Activated CD8-positive, alpha-beta memory T cell treated with anti-CD3 and anti-CD28 coated beads, Interleukin-2, amount 50 U/mL, for 24 hours (primary cell): Measurements from ENCODE around the gene ZNF672.
"Not testable (repeated sequence)": the region's sequence is repeated elsewhere in the genome, so short reads cannot be mapped to it uniquely, and the experiment has no call there.

ENCODE experiments used
- DNase-seq: peaks from one replicate; pipeline ENCODE4 v3.0.0-alpha.2; 2020; ENCODE audit errors: extremely low read depth

Gene ZNF672

DNA sequence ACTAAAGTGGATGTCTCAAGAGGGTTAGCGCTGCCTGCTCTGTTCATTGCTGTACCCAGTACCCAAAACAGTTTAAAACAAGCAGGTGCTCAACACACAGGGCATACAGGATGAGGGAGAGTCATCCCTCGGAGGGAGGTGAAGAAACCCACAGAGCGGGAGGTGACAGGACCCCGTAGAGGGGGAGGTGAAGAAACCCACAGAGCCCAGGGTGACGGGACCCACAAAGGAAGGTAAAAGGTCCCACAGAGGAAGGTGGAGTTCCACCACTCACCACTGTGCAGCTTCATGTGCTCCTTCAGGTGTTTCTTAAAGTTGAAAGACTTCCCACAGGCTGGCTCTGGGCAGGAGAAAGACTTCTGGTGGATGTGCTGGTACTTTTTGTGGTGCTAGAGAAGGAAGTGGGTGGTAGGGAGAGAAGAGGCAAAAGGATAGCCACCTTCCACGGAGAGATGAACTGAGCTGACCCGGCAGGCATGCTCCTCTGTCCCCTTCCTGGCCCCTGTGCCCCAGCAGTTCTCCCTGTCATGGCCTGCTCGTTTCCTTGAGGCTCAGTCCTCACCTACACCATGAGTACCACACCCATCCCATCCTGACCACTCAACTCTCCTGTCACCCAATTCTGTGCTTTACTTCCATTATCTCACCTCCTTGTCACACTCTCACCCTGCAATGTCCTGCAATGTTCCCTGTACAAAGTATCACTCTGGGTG, 15.8 kb downstream of the ZNF672 start:
- DNase-seq = no peak

DNA sequence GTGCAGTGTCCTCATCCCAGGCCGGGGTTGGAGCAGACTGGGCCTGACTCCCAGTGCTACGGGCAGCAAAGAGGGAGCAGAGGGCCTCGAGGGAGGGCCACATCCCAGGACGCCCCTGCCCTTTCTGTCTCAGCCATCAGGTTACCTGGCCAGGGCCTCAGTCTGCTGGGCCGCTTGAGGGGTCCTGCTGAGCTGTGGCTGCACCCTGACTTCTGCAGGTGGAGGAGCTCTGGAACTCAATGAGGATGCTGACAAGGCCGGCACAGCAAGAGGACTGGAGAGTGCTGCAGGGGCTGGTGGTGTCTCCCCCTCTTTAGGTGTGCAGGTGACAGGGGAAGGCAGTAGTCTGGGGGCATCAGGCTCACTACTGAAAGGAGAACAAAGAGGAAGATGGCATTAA, 17.6 kb downstream of the ZNF672 start:
- no peak for DNase-seq

DNA sequence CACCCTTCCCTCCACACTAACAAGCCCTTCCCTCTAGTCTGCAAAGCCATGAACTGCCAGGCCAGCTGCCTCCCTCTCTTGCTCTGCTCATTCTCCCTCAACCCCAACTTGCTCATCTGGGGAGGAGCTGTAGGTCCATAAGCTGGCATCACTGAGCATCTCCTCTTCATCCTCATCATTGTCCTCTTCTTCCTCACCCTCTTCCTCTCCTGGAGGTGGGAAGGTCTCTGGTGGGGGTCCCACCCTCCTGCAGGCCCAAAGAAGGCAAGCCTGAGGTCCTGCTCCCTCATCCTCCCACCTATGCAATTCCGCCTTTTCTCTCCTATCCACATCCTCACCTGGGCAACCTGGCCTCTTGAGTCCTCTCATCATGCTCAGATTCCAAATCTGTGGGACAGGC, 18.2 kb downstream of the ZNF672 start:
- no peak for DNase-seq

DNA sequence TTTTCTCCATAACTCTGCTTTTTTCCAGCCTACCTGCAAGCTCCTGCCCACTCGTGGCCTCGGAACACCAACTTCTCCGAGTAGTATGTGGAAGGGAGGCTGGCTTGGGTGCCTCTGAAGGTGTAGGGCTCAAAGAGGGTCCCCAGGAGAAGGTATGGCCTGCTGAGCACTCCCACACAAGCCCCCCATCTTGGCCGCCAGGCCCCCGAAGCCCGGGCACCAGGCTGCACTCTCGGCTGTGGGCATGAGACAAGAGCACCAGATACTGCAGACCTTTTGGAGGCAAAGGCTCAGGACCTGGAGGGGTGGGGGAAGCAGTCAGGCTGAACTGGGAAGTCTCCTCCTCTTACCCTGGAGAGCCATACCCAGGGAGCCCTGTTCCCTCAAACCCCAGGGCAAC, 19.2 kb downstream of the ZNF672 start:
- DNase-seq = no peak

DNA sequence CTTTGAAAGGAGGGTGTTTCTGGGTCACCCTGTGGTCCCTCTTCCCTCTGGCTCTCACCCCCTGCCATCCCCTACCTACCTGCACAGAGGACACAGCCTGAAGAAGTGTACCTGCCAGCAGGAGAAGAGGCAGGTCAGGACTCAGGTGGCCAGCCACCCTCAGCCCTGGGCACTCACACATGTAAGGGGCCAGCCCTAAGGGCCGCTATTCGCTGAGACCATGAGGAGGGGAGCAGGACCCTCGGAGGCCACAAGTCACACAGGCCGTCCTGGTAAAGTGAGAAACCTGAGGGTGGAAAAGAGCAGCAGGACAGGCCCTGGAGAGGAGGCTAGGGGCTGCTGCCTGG, 19.7 kb downstream of the ZNF672 start:
- no peak for DNase-seq

DNA sequence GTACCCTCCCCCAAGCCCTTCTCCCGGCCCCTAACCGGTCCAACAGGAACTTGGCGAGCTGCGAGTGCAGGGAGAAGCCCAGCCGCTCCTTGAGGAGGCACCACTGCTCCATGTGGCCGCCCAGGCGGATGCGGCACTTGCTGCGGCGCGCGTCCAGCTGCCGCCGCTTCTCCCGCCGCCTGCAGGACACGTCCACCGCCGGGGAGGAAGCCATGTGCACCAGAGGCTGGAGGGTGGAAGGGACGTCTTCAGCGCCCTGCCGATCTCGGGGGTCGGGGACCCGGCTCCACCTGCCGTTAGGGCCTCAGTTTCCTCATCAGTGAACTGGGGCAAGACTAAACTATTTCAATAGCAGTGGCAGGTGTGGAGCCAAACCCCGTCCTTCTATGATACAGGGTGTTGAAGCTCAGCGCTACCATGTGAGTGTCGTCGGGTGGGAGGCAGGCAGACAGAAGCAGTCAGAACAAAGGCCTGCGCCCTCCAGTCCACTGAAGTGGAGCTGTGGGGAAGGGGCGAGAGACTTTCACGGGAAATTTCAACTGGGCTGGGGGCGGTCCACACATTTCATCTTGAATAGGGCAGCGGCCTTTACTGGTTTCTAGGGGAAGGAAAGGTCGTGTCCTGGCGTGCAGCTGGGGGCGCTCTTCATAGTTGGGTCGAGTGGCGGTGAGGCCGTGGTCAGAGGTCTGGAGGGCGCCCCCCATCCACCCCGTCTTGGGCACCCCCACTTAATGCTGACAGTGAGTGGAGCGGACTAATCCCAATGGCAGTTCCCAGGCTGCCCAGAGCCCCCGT, 20.3 kb downstream of the ZNF672 start:
- no peak for DNase-seq

DNA sequence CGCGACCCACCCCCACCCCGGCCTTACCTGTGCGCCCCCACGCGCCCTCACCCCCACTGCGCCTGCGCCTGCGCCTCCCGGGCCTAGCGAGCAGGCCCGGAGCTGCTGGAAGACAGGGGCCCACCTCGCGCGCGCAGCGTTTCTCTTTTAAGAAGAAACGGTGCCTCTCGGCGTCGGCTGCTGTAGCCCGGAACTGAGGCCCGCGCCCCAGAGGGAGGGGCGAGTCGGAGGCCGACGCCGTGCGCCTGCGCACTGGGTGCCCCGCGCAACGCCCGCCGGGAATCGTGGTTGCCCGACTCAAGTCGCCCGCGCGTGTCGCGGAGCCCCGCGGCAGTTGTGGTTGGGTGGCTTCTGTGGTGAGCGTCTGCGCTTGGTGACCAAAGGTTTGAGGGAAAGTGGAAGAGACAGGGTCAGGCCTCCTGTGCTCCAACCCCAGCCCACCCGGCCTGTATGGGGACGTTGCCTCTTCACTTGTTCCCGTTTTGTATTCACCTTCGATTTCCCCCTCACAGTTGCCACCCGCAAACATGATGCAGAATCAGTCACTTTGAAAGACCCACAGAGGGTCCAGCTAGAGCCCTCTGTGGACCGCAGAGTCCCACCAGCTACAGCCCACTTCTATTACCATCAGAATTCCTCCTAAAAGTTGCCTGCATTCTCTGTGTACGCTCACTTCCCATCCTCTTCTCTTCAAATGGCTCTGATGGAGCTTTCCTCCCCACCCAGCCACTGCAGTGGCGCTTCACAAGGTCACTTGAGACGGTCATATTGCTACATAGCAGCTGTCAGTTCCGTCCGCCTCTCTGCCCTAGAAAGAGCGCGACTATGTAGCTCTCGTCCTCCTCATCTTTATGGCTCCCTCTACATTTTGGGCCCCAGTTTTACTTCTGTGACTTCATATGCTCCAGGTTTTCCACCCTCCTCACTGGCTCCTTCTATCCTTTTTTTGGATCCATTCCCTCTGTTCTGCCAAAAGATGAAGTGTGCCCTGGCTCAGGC, 21.2 kb downstream of the ZNF672 start, which contains the start of gene ZNF692:
Gene ZNF692, minus strand, starts transcription at position 195 of the 999 bp plus-strand sequence. CDS start 776 bp downstream, outside the sequence.
- DNase-seq = peak; percentile 94

DNA sequence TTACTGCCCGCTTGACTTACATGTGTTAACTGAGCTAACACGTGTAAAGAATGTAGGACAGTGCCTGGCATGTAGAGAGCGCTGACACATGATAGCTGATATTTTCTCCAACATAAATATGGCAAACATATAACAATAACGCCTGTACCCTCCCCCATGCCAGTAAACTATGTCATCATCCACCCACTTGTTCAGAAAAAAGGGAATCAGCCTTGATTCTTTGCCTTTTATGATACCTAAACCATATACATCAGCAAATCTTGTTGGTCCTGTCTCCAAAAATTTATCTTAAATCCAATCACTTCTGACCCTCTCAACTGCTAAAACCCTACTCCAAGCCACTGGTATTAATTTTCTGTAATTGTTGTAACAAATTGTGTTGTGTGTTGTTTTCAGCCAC, 22.0 kb downstream of the ZNF672 start:
- no peak for DNase-seq

DNA sequence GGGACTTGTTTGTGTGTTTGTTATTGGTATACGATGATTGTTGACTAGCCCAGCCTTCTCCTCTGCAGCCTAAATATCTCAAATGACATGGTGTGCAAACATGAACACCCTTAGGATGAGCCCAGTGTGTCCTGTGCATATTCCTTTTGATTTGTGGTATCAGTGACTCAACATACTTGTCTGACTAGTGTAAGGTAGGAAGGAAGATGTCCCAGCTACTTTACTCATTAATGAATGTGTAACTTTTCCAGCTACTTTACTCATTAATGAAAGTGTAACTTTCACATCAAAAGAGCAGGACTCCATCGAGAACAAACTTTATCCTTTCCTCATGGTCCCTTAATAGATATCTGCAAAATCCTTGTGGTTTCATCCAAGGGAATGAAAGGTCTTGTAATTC, 23.6 kb downstream of the ZNF672 start:
- DNase-seq = no peak

DNA sequence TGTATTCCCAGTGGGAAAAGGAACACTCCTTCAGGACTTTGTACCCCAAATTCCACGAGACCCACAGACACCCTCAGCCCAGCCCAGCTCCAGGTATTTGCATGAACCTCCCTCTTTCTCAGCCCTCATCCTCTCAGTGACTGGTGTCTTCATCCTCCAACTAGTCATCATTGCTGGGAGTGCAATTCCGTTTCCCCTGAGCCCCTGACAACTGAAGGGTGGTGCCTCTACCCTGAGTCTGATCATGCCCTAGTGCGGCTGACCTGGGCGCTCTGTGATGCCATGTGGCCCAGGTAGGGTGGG, 24.6 kb downstream of the ZNF672 start:
- DNase-seq = no peak

DNA sequence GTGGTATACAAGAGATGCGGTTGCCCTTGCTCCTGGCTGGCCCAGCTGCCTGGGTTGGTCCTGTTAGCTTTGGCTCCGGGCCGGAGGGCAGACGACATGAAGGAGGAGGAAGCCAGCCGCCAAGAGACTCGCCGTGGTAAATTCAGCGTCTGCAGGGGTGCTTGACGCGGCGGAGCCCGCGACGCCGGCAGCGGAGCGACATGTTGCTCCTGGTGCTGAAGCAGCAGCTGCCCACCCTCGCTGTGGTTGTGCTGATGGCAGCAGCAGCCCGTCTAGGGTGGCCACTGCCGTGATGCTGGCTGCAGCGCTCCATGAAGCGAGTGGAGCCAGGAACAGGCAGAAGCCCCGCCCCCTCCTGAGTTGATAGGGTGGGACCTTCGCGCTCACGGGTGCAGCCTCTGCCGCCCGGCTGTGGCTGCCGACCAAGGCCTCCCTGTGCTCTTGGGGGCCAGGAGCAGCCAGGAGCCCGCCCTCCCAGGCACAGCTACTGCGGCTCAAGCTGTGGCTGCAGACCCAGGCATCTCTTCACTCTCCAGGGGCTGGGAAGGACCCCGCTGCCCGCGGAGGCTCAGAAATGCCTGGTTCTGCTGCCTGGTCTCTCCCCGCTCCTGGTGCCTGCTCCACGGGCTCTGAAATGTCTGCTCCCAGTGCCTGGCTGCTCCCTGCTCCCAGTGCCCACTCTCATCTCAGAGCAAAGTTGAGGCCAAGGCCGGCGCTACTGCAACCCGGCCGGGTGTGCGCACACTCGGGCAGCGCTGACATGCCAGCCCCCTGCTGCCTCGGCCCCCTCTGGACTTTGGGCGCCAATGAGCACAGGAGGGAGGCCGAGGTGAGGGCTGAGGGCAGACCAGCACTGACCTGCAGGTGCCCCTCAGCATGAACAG, 25.2 kb downstream of the ZNF672 start:
- no peak for DNase-seq

DNA sequence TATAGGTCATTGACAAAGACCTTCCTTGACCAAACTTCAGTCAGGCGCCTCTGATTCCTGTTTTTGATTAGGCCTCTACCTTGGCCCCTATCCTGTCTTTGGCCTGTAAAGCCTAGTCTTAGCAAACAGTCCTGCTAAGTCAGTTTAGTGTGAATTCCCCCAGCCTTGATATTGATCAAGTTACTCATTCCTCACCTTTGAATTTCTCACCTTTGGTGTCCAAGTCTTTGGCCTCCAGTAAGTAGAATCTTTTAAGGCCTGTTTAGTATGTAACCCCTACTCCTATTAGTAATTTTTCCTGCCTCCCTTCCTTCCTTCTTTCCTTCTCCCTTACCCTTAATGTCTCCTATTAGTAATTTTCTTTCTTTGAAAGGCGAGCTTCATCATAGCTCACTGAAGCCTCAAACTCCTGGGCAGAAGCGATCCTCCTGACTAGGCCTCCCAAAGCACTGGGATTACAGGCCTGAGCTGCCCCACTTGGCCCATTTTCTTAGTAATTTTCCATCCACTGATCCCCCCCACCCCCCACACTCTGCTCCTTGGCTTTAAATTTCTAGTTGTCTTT, 33.9 kb downstream of the ZNF672 start:
- no peak for DNase-seq

DNA sequence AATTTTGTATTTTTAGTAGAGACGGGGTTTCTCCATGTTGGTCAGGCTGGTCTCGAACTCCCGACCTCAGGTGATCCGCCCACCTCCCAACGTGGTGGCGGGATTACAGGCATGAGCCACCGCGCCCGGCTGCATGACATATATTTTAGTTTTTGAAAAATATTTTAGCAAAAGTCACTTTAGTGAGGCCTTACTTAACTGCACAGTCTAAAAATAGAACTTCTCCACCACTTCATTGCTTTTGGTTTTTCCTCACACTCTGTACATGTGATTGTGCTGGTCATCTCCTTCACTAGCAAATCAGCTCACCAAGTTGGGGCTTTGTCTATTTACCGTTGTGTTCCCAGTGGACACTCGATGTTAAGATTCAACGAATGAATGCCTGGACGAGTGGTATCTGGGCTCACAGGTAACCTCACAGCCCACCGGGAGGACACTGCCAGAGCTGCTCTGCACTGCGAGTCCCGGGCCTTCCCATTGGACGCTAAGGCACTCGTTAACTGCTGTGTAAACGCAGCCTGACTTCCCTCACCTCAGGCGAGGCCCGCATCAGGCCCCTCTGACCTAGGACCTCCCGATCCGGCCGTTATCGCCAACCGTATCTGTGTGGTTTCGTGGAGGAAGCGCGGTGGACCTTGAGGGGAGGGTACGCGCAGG, 34.9 kb downstream of the ZNF672 start:
- peak; percentile 34 for DNase-seq

DNA sequence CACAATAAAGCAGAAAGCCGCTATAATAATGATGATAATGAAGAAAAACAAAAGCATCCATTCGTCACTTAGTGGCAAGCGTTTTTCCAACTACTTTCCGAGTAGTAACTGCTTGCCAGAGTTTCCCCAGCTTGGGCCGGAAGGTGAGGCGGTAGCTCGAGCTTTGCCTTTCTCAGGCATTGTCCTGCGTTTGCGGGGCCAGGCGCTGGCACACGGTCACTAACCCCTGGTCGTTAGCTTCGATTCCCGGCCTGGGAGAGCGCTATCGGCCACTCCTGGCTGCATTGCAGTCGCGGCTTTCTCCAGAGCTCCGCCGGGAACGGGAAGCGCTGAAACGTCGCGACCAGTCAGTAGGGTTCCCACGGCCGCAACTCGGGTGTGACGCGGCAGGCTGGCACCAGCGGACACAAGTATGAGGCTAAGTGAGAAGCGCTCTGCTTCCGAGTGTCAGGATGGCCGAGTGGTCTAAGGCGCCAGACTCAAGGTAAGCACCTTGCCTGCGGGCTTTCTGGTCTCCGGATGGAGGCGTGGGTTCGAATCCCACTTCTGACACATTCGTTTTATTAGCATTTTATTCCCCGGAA, 35.5 kb downstream of the ZNF672 start:
- peak; percentile 88 for DNase-seq

DNA sequence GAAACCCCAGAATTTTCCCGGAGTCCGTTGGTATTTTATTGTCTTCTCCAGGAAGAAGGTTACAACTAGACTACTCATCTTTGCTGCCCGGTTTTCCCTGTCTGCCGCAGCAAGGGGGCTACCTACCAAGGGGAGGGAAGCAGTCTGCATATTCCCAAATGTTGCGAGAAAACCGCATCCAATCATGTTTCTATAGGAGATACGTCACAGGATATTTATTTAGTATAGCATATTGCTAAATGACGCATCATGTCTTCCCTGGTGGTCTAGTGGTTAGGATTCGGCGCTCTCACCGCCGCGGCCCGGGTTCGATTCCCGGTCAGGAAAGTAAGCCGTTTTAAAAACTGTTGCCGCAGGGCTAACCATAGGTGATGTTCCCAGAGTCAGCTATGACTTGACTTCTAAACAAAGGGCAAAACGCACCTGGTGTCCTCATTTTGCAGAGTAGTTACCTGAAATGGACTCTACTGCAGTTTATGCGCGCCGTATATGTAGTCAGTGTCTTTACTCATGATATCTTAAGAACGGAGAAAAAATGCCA, 36.0 kb downstream of the ZNF672 start:
- peak; percentile 56 for DNase-seq

DNA sequence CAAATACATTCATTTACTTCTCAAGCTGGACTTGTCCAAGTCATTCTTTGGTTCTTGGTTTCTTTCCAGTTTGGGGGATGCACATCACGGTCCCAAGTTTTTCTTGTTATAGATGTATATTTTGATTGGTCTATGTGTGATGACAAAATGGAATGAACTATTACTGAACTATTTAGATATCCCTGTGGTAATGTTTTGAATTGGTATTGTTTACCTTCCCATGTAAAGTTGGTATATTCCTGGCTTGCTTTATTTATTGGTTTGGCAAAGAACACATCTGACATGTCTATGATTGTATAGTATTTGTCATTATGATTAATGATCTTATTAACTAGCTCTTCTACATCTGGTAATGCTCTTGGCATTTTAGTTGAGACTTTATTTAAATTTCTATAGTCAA, 43.2 kb downstream of the ZNF672 start:
- no peak for DNase-seq

DNA sequence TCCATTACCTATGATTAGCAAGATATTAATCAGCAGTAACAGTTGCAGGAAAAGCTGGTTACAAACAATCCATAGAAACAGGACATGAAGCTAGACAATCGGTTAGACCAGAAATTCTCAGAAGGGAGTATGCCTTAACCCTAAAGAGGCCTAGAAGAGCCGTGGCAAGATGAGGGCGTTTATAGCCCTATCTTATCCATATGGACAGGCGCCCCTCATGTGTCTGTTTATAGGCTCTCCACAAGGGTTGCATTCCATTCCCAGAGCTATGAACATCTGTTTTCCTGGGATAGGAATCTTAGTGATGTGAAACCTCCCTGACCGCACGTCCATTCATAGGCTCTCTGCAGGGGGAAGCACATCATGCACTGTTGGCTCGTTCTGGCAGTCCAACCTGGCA, 44.4 kb downstream of the ZNF672 start:
- not testable (repeated sequence) for DNase-seq

DNA sequence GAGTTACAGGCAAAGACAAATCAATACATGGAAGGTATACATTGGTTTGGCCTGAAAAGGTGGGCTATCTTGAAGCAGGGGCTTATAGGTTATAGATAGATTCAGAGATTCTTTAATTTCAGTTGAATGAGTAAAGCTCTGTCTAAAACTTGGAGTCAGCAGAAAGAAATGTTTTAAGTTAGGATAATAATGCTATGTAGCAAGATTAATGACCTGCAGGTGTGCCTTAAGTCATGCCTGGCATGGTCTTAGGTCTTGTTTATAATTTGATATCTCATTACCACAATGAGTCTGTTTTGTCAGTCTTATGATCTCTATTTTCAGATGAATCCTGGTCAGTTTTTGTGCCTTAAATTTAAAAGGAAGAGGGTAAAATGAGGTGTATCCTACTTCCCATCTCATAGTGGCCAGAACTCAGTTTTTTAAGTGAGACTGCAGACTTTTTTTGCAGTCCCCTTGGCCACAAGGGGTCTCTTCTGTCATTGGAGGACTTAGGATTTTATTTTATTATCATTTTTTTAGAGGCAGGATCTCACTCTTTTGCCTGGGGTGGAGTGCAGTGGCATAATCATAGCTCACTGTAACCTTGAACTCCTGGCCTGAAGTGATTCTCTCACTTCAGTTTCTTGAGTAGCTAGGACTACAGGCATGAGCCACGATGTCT, 46.7 kb downstream of the ZNF672 start:
- no peak for DNase-seq

DNA sequence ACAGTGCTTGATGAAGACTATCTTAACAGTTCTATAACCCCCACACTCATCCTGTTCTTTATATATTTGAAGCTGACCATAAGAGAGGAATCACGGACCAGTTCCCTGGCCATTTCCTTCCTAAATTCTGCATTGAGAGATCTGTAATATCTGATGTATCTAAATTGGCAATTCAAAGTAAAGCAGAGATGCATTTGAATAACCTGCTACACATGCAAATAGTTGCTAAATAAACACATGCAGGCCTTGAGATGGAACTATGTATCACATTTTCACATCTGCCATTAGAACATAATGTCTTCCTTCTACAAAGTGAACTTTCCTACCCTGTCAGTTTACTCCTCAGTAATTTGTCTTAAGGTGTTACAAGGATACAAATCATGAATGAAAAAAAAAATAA, 47.6 kb downstream of the ZNF672 start:
- no peak for DNase-seq
